Heart left ventricle (tissue), 16 donors: Measurements from ENCODE around the gene SNX30. TPM values are rescaled to one million over a fixed set of nuclear protein-coding genes. Genes with fewer than 3 reads are reported as not detected.

Experiments used
- ATAC-seq, 4 donors: fragments of 200-7000 bp; cut with Tn5 transposase; one replicate each; pipeline ENCODE4 v1.9.1; 2020 to 2022; ENCODE audit warnings: moderate library complexity in 4 of 4, mild to moderate bottlenecking in 3 of 4, moderate number of reproducible peaks in 1 of 4
- DNase-seq, 5 donors: peaks; one replicate each; pipeline ENCODE4 v3.0.0-alpha.2; 2020
- H3K27ac ChIP-seq, 12 donors: fragments of 200-600 bp; sonication (generic) in 4 of 12; one replicate each; pipeline versions ENCODE4 v1.5.0 to v1.8.0; 2016 to 2022; ENCODE audit warnings: mild to moderate bottlenecking in 2 of 12
- H3K27me3 ChIP-seq, 9 donors: fragments of 200-600 bp; sonication (generic) in 2 of 9; one replicate each; pipeline versions ENCODE4 v1.5.1 to v1.8.0; 2016 to 2022; ENCODE audit warnings: mild to moderate bottlenecking in 3 of 9
- H3K36me3 ChIP-seq, 9 donors: fragments of 200-600 bp; sonication (generic) in 2 of 9; one replicate each; pipeline versions ENCODE4 v1.5.0 to v1.8.0; 2018 to 2022; ENCODE audit warnings: mild to moderate bottlenecking in 2 of 9
- H3K4me1 ChIP-seq, 12 donors: fragments of 200-600 bp; sonication (generic) in 4 of 12; one replicate each; pipeline versions ENCODE4 v1.5.0 to v1.8.0; 2016 to 2022; ENCODE audit warnings: mild to moderate bottlenecking in 3 of 12
- H3K4me3 ChIP-seq, 12 donors: fragments of 200-600 bp; sonication (generic) in 4 of 12; one replicate each; pipeline versions ENCODE4 v1.5.0 to v1.8.0; 2017 to 2022; ENCODE audit warnings: mild to moderate bottlenecking in 9 of 12, moderate library complexity in 4 of 12
- H3K9me3 ChIP-seq, 12 donors: fragments of 200-600 bp; sonication (generic) in 4 of 12; one replicate each; pipeline versions ENCODE4 v1.5.0 to v1.8.0; 2016 to 2022; ENCODE audit warnings: mild to moderate bottlenecking in 1 of 12
- CTCF ChIP-seq, 12 donors: fragments of 200-600 bp; sonication (generic) in 4 of 12; IDR thresholded peaks; one replicate each; pipeline versions ENCODE4 v1.5.0 to v1.8.0; 2018 to 2022; ENCODE audit warnings: antibody characterized with exemption in 12 of 12, mild to moderate bottlenecking in 5 of 12
- POLR2A ChIP-seq, 2 donors: fragments of 450-650 bp; IDR thresholded peaks; one replicate each; pipeline ENCODE4 v1.6.1; 2017; ENCODE audit warnings: antibody characterized with exemption in 2 of 2, mild to moderate bottlenecking in 2 of 2, moderate library complexity in 2 of 2
- WGBS, 4 donors: extraction: QIAGEN DNeasy Blood & Tissue Kit in 2 of 4; methylation state at CpG; one replicate each; pipeline versions ENCODE4 v1.1.5 to v1.1.7; 2013 to 2018; 5-methylcytosine and 5-hydroxymethylcytosine counted together
- intact Hi-C, 10 donors: fragments of 100-400 bp; cut with DNase I; formaldehyde crosslinking; loops; one replicate each; pipeline versions ENCODE4 v1.11.1 to v1.14.2; 2022
- polyA plus RNA-seq, 2 donors: library from polyadenylated mRNA; stranded (reverse); fragments of 200-250 nt; gene quantifications; one replicate each; pipeline ENCODE4 v1.2.3, GENCODE V29; 2013
- total RNA-seq, 9 donors: library from RNA; depleted of rRNA in 2 of 9; stranded (reverse); fragments of >200 nt in 2 of 9; fragmentation: NEBNext Ultra II Directional in 3 of 9; extraction: Animal tissue kit (Norgen Biotek cat#: 25700) in 3 of 9; gene quantifications; one replicate each; pipeline versions ENCODE4 v1.1.0 to v1.2.4, GENCODE V29; 2016 to 2023
- donor health status: ischemic (EF 13 %, LVEDD 7.1; RV severe dilation, severe dysfunction).
- donor health status: healthy with polysubstance abuse.
- donor health status: DM: no; HTN: yes; CAD: no.
- donor health status: DM: no; HTN: no; CAD: no.
- donor health status: ischemic (EF 25% LVEDD 6.9; RV normal size, moderate dysfunction).
- donor health status: ischemic (EF 25% LVEDD 5.7; RV mildly dilated, moderate dysfunction).
- donor health status: healthy.
- donor health status: DM: yes; HTN: yes; CAD: no.
- donor health status: ischemic (EF 35%, LVEDD 5.7; RV mildly dilated, moderate dysfunction).
- donor health status: nonischemic (EF 11% LVEDD 7.7; RV severe dilation, severe dysfunction).
- donor health status: DM: yes; HTN: yes; CAD: no.
- donor health status: PGD.
- donor health status: ischemic (EF 29% LVEDD 5.4; RV normal size, mild dysfunction).
- donor health status: nonischemic (EF 23%, LVEDD 6.1; RV moderate dilation, normal function).

The SNX30 gene
- total and polyA plus RNA-seq, 11 donors, result 0.95 to 10.3 (median 3.8) TPM

GRCh38 chr9:112881331-112881730, 130.8 kb downstream of the SNX30 start:
- intact Hi-C loops, result no loop called here
- Histone ChIP-seq H3K27ac (no peak overlapping the region), H3K4me1 (no peaks in the 10 kb centered on the region), H3K4me3 (no peak overlapping the region), H3K27me3 (no peaks in the 10 kb centered on the region), H3K9me3 (no peaks in the 10 kb centered on the region), H3K36me3 (peaks cover 0 to 12% (median 0%) of the 10 kb centered on the region in 9 donors)
- no peak for DNase-seq
- no peak for TF ChIP-seq CTCF (IDR thresholded peaks at IDR 0.05)
- no peak for TF ChIP-seq POLR2A (IDR thresholded peaks at IDR 0.05)
- WGBS, 4 donors, result 91 to 95% (median 93%) methylated on average over 7 of the region's 7 CpGs
- no peak for ATAC-seq

GRCh38 chr9:112884101-112884500, 133.5 kb downstream of the SNX30 start:
- H3K4me3 ChIP-seq, result no peak overlapping the region
- WGBS, 4 donors, result 55 to 60% (median 59%) methylated on average over 6 of the region's 6 CpGs

GRCh38 chr9:112884721-112885120, 134.2 kb downstream of the SNX30 start:
- DNase-seq, result no peak
- intact Hi-C loops, result no loop called here
- ATAC-seq, result no peak
- no peak for TF ChIP-seq CTCF (IDR thresholded peaks at IDR 0.05)
- TF ChIP-seq POLR2A (IDR thresholded peaks at IDR 0.05), result no peak
- no peak overlapping the region for H3K4me3 ChIP-seq
- H3K27me3 ChIP-seq, result peaks cover 0 to 1% (median 0%) of the 10 kb centered on the region in 9 donors
- 93 to 95% (median 95%) methylated on average over 5 of the region's 5 CpGs for WGBS, 4 donors
- H3K36me3 ChIP-seq, result peaks cover 0 to 9% (median 0%) of the 10 kb centered on the region in 9 donors
- H3K27ac ChIP-seq, result no peak overlapping the region
- H3K4me1 ChIP-seq, result peaks cover 0 to under 1% (median 0%) of the 10 kb centered on the region in 12 donors
- no peaks in the 10 kb centered on the region for H3K9me3 ChIP-seq

More at GRCh38 chr9:112884101-112884500, 133.5 kb downstream of the SNX30 start:
- H3K27me3 ChIP-seq, result no peaks in the 10 kb centered on the region
- no peaks in the 10 kb centered on the region for H3K9me3 ChIP-seq
- intact Hi-C loops, result no loop called here
- no peak overlapping the region for H3K27ac ChIP-seq
- H3K4me1 ChIP-seq, result no peaks in the 10 kb centered on the region
- peaks cover 0 to 9% (median 0%) of the 10 kb centered on the region in 9 donors for H3K36me3 ChIP-seq
- no peak for ATAC-seq
- TF ChIP-seq POLR2A (IDR thresholded peaks at IDR 0.05), result no peak
- no peak for TF ChIP-seq CTCF (IDR thresholded peaks at IDR 0.05)
- no peak for DNase-seq

- Histone ChIP-seq H3K27me3 (peaks cover 0 to 7% (median 0%) of the 10 kb centered on the region in 9 donors), H3K36me3 (peaks cover 0 to 9% (median 0%) of the 10 kb centered on the region in 9 donors), H3K9me3 (no peaks in the 10 kb centered on the region), H3K4me3 (no peak overlapping the region), H3K27ac (no peak overlapping the region), H3K4me1 (peaks cover 0 to 6% (median under 1%) of the 10 kb centered on the region in 12 donors)
- intact Hi-C loops, result no loop called here
- ATAC-seq (no peak), DNase-seq (no peak)
- WGBS, 4 donors, result 80 to 97% (median 90%) methylated on average over 1 of the region's 1 CpG
- TF ChIP-seq POLR2A (IDR thresholded peaks at IDR 0.05) (no peak), CTCF (IDR thresholded peaks at IDR 0.05) (no peak)
Observed at GRCh38 chr9:112885324-112885723, 134.8 kb downstream of the SNX30 start.
